GM13977 (cell line): ENCODE data around the gene EXOC6.

Experiments
- DNase-seq: peaks from one replicate; pipeline ENCODE4 v3.0.0; 2012; ENCODE audit warnings: low spot score
- in situ Hi-C: fragments of 300-500 bp; cut with MboI; formaldehyde crosslinking; loops from one replicate; pipeline ENCODE4 v1.12.0; 2022; ENCODE audit warnings: low sequenced_read_pairs, low pct_unique_long_range_greater_than_20kb, mixed read lengths, inconsistent platforms; ENCODE audit not compliant: unreplicated experiment
- TF ChIP-seq, protein P1 (sequence below): IDR thresholded peaks from 2 replicates; pipeline ENCODE4 v1.5.1; 2012; ENCODE audit warnings: mild to moderate bottlenecking, control low read depth; ENCODE audit not compliant: insufficient read depth; ENCODE audit errors: extremely low read depth, missing control alignments

EXOC6 gene

DNA sequence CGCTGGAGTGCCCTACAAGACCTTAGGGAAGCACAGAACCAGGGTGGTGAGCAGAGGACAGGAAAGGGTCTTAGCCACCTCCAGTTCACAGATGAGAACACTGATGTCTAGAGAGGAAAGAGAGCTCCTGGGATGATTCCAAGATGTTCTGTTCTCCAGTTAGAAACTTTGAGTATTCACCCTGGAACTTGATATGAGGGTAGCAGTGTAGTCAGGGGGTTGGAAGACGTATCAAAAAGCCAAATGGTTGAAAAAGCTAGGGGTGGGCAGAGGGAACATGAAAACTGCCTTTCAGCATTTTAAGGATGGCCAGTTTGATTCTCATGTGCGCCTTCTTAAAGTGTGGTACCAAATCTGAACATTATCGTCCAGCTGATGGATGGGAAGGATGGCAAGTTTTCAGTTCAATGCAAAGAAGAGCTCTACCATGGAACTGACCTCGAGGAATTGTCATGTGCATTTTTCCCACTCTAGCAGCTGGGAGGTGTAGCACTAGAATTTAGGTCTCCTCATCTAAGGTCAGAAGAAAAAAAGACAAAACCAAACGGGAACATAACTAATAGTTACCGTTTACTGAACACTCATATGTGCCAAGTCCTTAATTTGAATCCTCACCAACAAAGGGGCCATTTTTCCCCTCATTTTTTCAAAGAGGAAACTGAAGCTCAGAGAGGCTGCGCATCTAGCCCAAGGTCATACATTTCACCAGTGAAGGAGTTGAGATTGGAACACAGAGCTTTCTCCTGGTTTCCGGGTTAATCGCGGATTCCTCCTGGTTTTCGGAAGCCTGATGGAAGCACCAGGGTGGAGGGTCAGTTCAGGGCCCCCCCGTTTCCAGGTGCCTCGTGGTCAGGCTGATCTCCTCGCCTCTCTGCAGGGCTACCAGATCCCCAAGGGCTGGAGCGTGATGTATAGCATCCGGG is 219.4 kb downstream of the EXOC6 start:
- TF ChIP-seq, protein P1, sequence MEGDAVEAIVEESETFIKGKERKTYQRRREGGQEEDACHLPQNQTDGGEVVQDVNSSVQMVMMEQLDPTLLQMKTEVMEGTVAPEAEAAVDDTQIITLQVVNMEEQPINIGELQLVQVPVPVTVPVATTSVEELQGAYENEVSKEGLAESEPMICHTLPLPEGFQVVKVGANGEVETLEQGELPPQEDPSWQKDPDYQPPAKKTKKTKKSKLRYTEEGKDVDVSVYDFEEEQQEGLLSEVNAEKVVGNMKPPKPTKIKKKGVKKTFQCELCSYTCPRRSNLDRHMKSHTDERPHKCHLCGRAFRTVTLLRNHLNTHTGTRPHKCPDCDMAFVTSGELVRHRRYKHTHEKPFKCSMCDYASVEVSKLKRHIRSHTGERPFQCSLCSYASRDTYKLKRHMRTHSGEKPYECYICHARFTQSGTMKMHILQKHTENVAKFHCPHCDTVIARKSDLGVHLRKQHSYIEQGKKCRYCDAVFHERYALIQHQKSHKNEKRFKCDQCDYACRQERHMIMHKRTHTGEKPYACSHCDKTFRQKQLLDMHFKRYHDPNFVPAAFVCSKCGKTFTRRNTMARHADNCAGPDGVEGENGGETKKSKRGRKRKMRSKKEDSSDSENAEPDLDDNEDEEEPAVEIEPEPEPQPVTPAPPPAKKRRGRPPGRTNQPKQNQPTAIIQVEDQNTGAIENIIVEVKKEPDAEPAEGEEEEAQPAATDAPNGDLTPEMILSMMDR: no peak

DNA sequence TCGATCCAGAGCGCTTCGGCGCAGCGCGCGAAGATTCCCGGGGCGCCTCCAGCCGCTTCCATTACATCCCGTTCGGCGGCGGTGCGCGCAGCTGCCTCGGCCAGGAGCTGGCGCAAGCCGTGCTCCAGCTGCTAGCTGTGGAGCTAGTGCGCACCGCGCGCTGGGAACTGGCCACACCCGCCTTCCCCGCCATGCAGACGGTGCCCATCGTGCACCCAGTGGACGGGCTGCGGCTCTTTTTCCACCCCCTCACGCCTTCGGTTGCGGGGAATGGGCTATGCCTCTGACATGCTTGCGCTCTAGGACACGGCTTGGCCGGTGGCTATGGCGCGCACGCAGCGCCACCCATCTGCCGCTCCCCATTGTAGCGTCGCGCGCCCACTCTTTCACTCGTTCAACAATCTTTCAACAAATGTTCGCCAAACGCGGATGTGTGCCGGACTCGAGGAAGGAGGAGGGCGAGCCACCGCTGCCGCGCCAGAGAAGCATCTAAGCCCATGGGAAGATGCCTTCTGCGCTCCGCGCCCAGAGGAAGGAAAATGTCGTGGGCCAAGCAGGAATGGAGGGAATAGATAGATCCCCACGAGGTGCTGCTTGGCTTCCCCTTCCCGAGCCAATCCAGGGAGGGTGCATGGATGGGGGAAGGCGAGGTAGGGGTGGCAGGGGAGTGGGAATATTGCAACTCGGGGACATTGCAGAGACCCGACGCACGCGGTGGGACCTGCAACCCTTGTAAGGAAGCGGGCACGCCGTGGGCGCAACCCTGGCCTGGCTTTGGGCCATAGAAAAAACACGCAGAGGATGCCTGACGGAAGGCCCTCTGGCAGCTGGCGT is 220.3 kb downstream of the EXOC6 start:
- TF ChIP-seq, protein P1: peak; percentile 20
- peak; percentile 64 for DNase-seq
- in situ Hi-C loops: no loop called here

More for the DNA sequence above, 219.4 kb downstream of the EXOC6 start:
- in situ Hi-C loops: no loop called here
- peak; percentile 33 for DNase-seq

DNA sequence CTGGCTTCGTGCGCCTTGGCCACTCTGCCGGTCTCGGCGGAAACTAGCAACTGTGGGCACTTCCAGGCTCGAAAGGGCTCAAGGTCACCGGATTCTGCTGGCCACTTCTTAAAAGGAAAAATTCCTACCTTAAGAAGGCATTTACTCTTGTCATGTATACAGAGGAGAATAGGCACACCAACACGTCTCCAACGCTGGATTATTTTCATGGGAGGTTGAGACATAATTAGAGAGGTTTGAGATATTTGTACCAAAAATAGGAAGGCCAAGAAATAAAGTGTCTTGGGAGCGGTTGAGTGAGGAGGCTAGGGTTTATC is 220.9 kb downstream of the EXOC6 start:
- no peak for DNase-seq
- TF ChIP-seq, protein P1: no peak
- in situ Hi-C loops: no loop called here

DNA sequence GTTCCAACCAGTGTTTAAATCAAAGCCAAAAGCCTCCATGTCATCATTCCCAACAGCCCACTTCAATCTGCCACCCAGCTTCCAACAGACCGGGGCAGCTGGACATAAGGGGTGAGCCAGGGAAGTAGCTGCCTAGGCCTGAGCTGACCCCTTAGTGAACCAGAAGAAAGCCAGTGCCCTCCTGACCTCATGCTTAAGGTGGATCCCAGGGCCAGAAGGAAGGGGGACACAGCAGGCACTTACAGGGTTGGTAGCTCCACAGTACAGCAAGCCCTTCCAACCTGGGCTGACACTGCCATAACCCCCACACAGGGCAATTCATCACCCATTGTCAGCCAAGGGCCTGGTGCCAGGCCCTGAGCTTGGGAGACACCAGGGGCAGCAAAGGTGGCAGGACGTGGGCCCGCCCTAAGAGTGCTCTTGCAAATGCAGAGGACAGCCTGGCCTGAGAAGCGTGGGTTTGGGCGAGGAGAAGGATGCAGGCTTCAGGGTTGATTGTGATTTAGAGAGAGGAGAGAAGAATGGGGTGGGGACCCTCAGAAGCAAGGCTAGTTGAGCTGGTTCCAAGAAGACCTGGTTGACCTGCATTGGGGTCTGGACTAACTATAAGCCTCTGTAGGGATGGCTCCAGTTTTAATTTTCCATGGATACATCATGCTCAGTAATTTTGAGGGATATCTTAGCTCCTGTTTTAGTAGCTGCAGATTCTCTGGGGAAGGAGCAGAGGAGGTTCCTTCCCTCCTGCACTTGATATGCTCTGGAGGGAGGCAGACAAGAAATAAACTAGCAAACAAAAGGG is 222.3 kb downstream of the EXOC6 start:
- DNase-seq: no peak
- in situ Hi-C loops: loop anchor here (10.0 kb wide), 1 partner anchor 284 kb away; no protein-coding TSS in a partner anchor
- TF ChIP-seq, protein P1: no peak

DNA sequence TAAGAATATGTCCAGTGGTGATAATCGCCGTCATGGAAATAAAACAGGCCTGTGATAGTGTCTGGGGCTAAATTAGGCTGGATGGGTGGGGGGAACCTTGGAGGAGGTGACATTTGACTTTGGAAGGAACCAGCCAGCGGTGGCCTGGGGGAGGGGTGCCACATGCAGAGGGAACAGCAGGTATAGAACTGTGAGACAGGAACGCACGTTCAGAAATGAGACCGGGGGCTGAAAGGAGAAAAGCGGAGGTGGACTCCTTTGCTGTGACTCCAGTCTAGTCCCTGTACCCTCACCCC is 222.8 kb downstream of the EXOC6 start:
- DNase-seq: no peak
- TF ChIP-seq, protein P1: no peak
- in situ Hi-C loops: loop anchor here (10.0 kb wide), 1 partner anchor 284 kb away; no protein-coding TSS in a partner anchor

DNA sequence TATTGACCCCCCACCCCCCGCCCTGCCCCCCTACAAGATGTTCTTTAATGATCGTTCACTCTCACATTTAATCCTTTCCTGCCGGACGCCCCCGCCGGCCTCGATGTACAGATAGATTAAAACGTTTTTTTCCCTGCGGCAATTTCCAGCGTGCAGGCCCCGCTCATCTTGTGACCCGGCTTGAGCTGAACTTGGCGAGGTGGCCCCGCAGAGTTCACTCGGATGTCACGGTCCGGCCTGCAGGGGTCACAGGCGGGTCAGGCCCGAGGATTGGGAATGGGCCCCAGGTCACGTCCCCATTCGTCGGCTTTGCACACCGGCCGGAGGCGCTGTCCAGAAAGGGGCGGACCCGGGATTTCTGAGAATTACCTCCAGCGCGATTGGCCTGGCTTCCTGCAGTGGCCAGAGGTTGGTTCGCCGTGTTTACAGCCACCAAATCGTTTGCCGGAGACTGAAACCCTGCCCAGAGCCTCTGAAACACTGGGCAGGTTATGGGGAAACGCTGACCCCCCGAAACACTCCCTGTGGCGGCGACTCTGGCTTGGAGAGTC is 223.4 kb downstream of the EXOC6 start:
- TF ChIP-seq, protein P1: no peak
- peak; percentile 59 for DNase-seq
- in situ Hi-C loops: loop anchor here (10.0 kb wide), 1 partner anchor 283 kb away; no protein-coding TSS in a partner anchor
